ENCODE measurements around the gene KCTD4. TPM values are rescaled to one million over a fixed set of nuclear protein-coding genes. Genes with fewer than 3 reads are reported as not detected.

KCTD4 gene
- total and polyA plus RNA-seq, 2 experiments from 2014 or later, result 0.21 to 0.23 TPM

- TF ChIP-seq CTCF (IDR thresholded peaks at IDR 0.05; ENCODE audit: poor library complexity) (no peak), EZH2phosphoT487 (IDR thresholded peaks at IDR 0.05; ENCODE audit: low read depth, severe bottlenecking, unreplicated experiment) (no peak), EZH2 (IDR thresholded peaks at IDR 0.05; ENCODE audit: borderline replicate concordance) (no peak)
- 96% methylated on average over 4 of the region's 4 CpGs for WGBS (ENCODE audit: low lambda C conversion rate, missing lambda C conversion rate)
- Histone ChIP-seq H3K4me1 (ENCODE audit: insufficient read depth) (no peaks in the 10 kb centered on the region), H2AFZ (no peak overlapping the region), H3K4me2 (no peak overlapping the region), H3K27ac (no peak overlapping the region), H3K4me3 (no peak overlapping the region), H3K79me2 (peaks cover 4% of the 10 kb centered on the region), H3K9me3 (ENCODE audit: low read depth) (no peaks in the 10 kb centered on the region), H3K9me2 (replicated peaks; ENCODE audit: insufficient read depth) (no peaks in the 10 kb centered on the region), H4K20me1 (ENCODE audit: insufficient read depth, poor library complexity, severe bottlenecking) (no peaks in the 10 kb centered on the region), H3K36me3 (replicated peaks; ENCODE audit: insufficient read depth, low read depth) (no peaks in the 10 kb centered on the region), H3K27me3 (no peaks in the 10 kb centered on the region)
- no peak for DNase-seq (ENCODE audit: low spot score)
These were observed 15.3 kb upstream of the KCTD4 start for GRCh38 chr13:45216193-45216592.

GRCh38 chr13:45215392-45216077 is 14.7 kb upstream of the KCTD4 start:
- Histone ChIP-seq H3K4me3 (no peak overlapping the region), H3K36me3 (replicated peaks; ENCODE audit: insufficient read depth, low read depth) (no peaks in the 10 kb centered on the region), H3K4me2 (no peak overlapping the region), H3K79me2 (peaks cover 4% of the 10 kb centered on the region), H4K20me1 (ENCODE audit: insufficient read depth, poor library complexity, severe bottlenecking) (no peaks in the 10 kb centered on the region), H3K27me3 (no peaks in the 10 kb centered on the region), H3K9me3 (ENCODE audit: low read depth) (no peaks in the 10 kb centered on the region), H3K9me2 (replicated peaks; ENCODE audit: insufficient read depth) (no peaks in the 10 kb centered on the region), H3K4me1 (ENCODE audit: insufficient read depth) (no peaks in the 10 kb centered on the region), H2AFZ (no peak overlapping the region), H3K27ac (no peak overlapping the region)
- no peak for DNase-seq (ENCODE audit: low spot score)
- 90% methylated on average over 9 of the region's 9 CpGs for WGBS (ENCODE audit: low lambda C conversion rate, missing lambda C conversion rate)
- TF ChIP-seq EZH2 (IDR thresholded peaks at IDR 0.05; ENCODE audit: borderline replicate concordance) (no peak), EZH2phosphoT487 (IDR thresholded peaks at IDR 0.05; ENCODE audit: low read depth, severe bottlenecking, unreplicated experiment) (no peak), CTCF (IDR thresholded peaks at IDR 0.05; ENCODE audit: poor library complexity) (no peak)

- Histone ChIP-seq H3K4me2 (no peak overlapping the region), H3K79me2 (no peaks in the 10 kb centered on the region), H3K4me3 (no peak overlapping the region), H2AFZ (no peak overlapping the region), H4K20me1 (ENCODE audit: insufficient read depth, poor library complexity, severe bottlenecking) (no peaks in the 10 kb centered on the region), H3K27ac (no peak overlapping the region), H3K27me3 (no peaks in the 10 kb centered on the region), H3K9me3 (ENCODE audit: low read depth) (no peaks in the 10 kb centered on the region), H3K36me3 (replicated peaks; ENCODE audit: insufficient read depth, low read depth) (no peaks in the 10 kb centered on the region), H3K9me2 (replicated peaks; ENCODE audit: insufficient read depth) (no peaks in the 10 kb centered on the region), H3K4me1 (ENCODE audit: insufficient read depth) (peaks cover 13% of the 10 kb centered on the region)
- DNase-seq (ENCODE audit: low spot score), result no peak
- TF ChIP-seq EZH2 (IDR thresholded peaks at IDR 0.05; ENCODE audit: borderline replicate concordance) (no peak), EZH2phosphoT487 (IDR thresholded peaks at IDR 0.05; ENCODE audit: low read depth, severe bottlenecking, unreplicated experiment) (no peak), CTCF (IDR thresholded peaks at IDR 0.05; ENCODE audit: poor library complexity) (no peak)
These were observed 8.4 kb upstream of the KCTD4 start for GRCh38 chr13:45209229-45209628.

Measured in hepatocyte (in vitro differentiated cells).